AG09319 (cell line): ENCODE results near the gene GAREM1.
"Not testable (repeated sequence)": the region's sequence is repeated elsewhere in the genome, so short reads cannot be mapped to it uniquely, and the experiment has no call there.

Source experiments
- DNase-seq: peaks from one replicate; pipeline ENCODE4 v3.0.0-alpha.2; 2010; ENCODE audit warnings: low read depth; ENCODE audit errors: extremely low read depth
- TF ChIP-seq, protein P1 (sequence below): IDR thresholded peaks from 2 replicates; pipeline ENCODE4 v1.5.1; 2011; ENCODE audit warnings: low read depth, mild to moderate bottlenecking, inconsistent platforms, low read length, moderate library complexity

GAREM1 gene

GRCh38 chr18:32249147-32249929 lies 221.3 kb downstream of the GAREM1 start:
- DNase-seq: no peak
- TF ChIP-seq, protein P1, sequence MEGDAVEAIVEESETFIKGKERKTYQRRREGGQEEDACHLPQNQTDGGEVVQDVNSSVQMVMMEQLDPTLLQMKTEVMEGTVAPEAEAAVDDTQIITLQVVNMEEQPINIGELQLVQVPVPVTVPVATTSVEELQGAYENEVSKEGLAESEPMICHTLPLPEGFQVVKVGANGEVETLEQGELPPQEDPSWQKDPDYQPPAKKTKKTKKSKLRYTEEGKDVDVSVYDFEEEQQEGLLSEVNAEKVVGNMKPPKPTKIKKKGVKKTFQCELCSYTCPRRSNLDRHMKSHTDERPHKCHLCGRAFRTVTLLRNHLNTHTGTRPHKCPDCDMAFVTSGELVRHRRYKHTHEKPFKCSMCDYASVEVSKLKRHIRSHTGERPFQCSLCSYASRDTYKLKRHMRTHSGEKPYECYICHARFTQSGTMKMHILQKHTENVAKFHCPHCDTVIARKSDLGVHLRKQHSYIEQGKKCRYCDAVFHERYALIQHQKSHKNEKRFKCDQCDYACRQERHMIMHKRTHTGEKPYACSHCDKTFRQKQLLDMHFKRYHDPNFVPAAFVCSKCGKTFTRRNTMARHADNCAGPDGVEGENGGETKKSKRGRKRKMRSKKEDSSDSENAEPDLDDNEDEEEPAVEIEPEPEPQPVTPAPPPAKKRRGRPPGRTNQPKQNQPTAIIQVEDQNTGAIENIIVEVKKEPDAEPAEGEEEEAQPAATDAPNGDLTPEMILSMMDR: no peak

- TF ChIP-seq, protein P1: no peak
- no peak for DNase-seq
Observed at GRCh38 chr18:32244881-32245280, 225.8 kb downstream of the GAREM1 start.

DNA sequence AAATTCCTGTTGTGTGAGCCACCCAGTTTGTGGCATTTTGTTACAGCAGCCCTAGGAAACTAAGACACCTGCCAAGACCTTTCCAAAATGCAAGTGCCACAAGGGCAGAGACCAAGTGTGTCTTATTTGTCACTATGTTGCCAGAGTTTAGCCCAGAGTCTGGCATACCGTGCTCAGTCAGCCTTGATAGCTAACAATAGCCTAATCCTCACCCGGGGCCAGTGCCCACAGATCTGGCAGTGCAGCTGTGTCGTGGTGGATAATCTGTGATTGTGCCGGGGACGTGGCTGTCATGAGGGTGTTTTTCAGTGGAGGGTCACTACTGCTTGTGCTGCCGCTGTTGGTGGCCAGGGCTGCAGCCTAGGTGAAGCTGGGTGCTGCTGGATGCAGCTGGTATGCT lies 227.3 kb downstream of the GAREM1 start:
- DNase-seq: no peak
- TF ChIP-seq, protein P1: no peak

DNA sequence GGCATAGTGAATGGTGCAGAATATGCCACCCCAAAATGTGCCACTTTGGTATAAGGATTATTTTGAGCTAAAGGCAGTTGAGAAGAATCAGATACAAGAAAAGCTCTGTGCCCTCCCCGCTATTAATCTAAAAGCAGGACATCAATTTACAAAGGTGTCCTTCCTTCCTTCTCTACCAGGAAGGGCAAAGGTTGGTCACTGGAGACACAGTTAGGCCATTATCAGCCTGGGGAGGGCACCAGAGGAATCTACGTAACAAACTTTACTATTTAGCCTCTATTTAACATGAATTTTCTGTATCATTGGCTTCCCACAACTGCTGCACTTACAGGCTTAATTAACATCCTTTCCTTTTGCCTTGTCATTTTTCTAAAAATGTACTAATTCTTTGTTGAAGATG lies 228.3 kb downstream of the GAREM1 start:
- TF ChIP-seq, protein P1: no peak
- no peak for DNase-seq

DNA sequence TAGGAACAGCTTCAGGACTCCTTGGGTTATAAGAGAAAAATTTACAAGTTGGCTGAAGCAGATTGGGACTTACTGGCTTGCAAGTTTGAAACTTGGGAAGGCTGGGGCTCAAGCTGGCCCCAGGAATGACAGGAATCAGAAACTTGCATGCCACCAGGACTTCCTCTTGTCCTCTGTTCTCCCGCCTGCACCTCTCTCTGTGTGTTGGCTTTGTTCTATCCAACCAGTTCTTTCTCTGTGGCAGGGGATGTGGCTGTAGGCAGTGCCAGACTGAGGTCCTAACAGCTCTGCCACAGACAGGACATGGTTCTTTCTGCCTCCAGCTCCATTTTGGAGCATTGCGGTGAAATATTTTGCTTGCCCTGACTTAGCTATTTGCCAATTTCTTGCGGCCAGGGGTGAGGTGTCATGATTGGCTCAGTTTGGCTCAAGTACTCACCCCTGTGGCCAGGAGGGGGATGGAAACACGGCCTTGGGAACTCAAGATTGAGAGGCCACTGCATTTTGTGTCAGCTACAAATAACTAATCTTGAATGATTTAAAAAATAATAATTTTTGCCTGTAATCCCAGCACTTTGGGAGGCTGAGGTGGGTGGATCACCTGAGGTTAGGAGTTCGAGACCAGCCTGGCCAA lies 231.9 kb downstream of the GAREM1 start:
- no peak for DNase-seq

DNA sequence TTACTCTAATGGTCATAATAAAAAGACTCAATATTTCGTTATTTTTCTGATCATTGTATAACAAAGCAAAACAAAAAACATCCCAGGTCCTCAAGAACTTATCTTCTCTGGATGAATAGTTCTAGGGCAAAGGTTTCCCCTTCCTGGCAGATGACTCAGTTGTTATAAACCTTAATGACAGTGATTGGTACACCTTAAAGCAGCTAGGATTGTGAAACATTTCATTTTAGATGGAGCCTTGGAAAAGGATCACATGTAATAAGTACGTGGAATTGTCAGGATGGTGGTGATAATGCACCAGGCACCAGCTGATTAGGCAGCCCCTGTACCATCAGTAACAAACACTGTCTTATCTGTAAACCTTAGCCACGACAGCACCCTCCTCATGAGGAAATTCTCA lies 233.6 kb downstream of the GAREM1 start:
- TF ChIP-seq, protein P1: no peak
- DNase-seq: no peak

More for the DNA sequence above, 231.9 kb downstream of the GAREM1 start:
- TF ChIP-seq, protein P1: no peak

DNA sequence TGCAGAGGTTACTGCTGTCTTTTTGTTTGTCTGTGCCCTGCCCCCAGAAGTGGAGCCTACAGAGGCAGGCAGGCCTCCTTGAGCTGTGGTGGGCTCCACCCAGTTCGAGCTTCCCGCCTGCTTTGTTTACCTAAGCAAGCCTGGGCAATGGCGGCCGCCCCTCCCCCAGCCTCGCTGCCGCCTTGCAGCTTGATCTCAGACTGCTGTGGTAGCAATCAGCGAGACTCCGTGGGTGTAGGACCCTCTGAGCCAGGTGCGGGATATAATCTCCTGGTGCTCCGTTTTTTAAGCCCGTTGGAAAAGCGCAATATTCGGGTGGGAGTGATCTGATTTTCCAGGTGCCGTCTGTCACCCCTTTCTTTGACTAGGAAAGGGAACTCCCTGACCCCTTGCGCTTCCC lies 237.3 kb downstream of the GAREM1 start:
- not testable (repeated sequence) for DNase-seq
